Tibial nerve (tissue), 3 donors: ENCODE results near the gene BARD1.

Experiments used
- CTCF ChIP-seq, 5 experiments: fragments of 200-600 bp in 3 of 5; fragments of 450-650 bp in 2 of 5; sonication (generic) in 3 of 5; IDR thresholded peaks; one replicate each; pipeline ENCODE4 v1.5.1; 2016 to 2019; ENCODE audit warnings: antibody characterized with exemption in 5 of 5, mild to moderate bottlenecking in 3 of 5, moderate library complexity in 2 of 5
- POLR2A ChIP-seq, 2 donors: fragments of 450-650 bp; IDR thresholded peaks; one replicate each; pipeline ENCODE4 v1.6.1; 2017; ENCODE audit warnings: antibody characterized with exemption in 2 of 2, mild to moderate bottlenecking in 2 of 2, moderate library complexity in 2 of 2

DNA sequence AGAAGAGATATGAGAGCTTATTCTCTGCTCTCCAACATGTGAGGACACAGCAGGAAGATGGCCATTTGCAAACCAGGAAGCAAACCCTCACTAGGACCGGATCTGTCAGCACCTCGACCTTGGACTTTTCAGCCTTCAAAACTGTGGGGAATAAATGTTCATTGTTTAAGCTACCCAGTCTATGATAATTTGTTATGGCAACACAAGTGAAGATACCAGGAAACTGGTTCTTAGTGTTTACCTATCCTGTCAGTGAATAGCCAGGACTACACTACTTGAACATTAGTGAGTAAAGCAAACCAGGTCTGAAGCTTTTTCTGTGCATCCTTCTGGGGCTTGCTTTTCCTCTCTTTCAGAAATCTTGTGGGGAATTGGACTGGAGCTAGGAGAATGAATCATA, 44.4 kb upstream of the BARD1 start:
- no peak for TF ChIP-seq CTCF (IDR thresholded peaks at IDR 0.05)
- TF ChIP-seq POLR2A (IDR thresholded peaks at IDR 0.05) = no peak
